ENCODE data around the gene MAFG.

MAFG gene

DNA sequence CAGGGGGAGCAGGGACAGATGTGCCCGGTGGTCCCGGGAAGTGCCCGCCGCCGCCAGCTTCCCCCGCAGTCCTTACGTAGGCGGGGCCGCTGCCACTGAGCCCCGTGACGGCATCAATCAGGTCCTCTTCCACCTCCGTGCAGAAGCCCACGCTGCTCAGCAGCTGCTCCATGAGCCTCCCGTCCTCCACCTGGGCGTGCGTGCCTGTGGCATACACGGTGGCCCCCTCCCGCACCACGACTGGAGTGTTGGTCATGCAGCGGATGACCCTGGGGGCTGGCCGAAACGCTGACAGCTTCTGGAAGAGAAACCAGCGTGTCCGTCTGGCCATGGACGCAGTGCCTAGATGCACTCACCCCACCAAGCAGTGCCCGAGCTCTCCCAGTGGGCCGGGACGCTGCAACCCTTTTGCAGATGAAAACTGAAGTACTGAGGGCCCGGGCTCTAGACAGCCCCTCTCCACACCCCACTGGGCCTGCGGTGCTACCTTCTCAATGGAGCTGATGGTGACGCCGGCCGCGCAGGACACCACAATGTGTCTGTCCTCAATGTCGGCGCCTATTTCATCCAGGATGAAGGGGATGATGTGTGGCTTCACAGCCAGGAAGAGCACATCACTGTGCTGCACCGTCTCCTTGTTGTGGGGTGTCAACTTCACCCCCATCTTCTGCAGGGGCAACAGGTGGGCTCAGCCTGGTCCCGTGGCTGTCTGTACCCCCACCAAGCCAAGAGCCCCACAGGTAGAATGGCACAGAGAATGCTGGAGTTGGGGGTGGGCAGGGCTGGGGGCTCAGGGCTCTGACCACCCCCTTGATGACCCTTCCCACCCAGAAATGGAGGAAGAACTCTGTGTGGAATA, 7.5 kb upstream of the MAFG start:
- DNase-seq = no peak

DNA sequence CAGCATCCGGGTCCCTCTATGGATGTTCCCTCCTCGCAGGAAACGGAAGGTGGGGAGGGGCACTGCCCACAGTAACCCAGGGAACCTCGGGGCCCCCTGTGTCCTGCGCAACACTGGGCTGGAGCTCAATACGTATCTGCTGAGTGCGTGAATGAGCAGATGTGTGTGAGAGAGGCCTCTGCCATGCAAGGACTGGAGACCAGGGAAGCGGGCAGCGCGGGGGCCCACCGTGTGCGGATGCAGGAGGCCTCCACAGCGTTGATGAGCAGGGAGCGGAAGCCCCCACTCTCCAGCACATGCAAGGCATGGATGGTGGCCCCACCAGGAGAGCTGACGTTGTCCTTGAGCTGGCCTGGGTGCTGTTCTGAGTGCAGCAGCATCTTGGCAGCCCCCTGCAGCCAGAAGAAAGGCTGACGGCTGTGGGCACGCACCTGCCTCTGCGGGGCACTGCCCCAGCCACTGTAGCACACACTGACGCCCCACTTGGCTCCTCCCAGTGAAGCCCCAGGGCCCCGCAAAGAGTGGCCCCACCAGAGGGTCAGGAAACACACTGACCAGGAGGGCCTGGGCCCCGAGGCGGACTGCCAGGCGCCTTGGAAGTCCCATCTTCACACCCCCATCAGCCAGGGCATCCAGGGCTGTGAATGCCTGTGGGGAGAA, 6.7 kb upstream of the MAFG start:
- no peak for DNase-seq

DNA sequence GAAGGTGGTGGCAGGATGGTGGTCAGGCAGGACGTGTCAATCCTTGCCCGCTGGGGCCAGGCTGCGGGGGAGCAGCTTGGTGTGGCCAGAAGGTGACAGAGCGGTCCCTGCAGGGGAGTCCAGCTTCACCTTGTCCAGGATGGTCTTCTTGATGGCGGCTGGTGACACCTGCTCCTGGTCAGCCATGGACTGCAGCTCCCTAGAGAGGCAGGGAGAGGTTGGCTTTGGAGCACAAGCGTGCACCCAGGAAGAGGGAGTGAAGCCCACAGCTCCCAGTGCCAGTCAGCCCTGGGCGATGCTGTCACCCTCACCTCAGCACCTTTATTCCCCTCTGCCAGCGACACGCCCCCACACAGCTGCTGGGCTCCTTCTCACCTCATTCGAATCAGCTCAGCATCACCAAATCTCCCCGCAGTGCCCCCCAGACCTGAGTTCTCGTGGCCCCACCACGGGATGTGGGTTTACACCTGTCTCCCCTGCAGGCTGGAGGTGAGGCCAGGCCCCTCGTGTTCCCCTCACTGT, 5.7 kb upstream of the MAFG start:
- no peak for DNase-seq

DNA sequence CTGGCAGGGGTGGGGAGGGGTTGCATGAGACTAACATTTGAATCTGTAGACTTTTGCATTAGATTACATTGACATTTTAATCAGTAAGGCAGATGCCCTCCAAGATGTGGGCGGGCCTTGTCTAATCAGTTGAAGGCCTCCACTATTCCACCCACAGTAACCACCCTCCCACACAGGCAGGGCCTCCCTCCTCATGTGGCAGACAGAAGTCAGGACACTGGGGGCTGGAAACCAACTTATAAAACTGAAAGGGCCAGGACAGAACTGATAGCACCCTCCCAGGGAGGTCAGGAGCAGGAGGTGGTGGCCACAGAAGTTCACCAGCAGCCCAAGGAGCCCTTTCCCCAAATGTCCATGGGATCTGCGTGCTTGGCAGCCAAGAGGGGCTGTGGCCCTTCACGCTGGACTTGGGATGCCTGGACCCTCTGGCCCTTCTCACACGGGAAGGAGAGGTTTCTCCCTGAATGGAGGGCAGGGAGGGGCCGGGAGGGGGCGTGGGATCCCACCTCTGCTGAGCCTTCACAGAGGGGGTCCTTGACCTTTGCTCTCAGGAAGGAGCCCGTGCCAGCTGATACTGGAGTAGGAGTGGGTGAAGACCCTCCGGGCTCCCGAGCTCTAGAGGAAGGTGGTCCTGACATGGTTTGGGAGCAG, 4.9 kb upstream of the MAFG start:
- peak; percentile 32 for DNase-seq

DNA sequence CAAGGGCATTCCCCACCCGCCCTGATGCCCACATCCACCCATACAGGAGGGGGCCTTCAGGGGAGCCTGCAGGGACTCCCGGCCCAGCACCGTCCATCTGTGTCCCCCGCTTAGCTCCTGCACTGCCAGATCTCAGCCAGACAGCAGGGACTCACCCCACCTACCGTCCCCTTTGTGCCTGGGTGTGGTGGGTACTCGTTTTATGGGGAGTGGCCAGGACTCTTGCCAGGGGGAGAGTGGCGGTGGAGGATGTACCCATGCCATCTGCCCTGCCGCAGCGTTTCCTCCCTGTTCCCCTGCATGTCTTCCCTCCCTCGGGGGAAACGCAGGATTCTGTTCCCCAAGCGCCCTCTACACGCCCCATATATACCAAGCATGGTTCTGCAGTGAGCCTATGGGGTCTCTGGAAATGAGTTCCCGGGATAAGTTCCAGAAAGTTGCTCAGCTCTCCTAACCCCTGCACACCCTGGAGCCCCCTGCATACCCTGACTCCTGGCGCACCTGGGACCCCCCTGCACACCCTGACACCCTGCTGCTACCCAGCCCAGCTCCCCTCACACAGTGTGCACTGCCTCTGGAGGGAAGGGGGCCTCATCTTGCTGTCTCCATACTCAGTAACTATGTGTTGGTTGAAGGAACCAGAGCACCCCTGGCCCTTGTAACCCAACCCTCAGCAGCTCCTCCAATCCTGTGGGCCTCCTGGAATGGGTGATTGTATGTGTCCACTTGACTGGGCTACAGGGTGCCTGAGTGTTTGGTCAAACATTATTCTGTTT, 4.2 kb upstream of the MAFG start:
- DNase-seq = no peak

DNA sequence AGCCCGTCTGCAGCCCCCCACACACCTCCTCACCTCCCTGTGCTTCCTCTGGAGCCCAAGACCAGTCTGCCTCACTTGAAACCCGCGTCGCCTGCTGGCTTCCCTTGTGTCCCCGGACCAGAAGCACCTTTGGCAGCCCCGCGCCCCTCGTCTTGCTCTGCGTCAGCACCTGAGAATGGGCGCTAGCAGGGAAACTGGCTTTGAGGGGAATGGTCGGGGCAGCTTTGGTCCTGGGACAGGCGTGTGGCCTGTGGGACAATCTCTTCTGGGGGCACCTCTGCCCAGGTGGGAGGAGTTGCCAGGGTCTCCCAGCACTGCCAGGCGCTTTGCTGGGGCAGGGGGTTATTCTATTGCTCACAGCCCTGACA, 3.6 kb upstream of the MAFG start:
- DNase-seq = no peak

DNA sequence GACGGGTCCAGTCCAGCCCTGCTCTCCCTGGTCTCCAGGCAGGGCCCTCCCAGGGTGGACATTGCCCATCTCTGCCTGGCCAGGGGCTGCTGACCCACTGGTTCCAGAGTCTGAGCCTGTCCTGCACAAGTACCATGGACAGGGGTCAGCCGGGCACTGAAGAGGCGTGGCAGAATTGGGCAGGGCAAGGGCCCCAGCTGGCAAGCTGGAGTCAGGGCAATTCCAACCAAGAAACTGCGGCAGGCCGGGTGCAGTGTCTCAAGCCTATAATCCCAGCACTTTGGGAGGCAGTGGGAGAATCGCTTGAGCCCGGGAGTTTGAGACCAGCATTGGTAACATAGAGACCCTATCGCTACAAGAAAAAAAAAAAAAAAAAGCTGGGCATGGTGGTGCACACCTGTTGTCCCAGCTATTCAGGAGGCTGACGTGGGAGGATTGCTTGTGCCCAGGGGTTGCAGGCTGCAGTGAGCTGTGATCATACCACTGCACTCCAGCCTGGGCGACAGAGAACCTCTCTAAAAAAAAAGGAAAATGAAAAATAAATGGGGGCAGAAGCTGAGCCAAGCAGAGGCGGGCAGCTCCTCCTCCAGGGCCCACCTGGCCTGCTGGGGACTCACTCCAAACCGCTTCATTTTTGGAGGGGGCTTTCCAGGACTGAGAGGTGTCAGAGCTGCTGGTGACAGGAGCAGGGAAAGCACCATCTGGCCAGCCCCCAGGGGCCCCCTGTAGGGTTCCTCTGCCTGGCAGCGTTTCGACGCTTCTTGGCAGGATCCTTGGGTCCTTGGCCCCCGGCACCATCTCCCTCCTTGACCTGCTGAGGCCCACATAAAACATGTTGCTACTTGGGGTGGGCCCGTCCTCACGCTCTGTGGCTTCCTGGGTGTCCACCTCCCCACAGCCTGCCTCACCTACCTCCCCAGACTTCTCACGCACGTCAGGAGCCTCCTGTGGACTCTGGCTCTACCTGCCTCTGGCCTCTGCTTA, 2.9 kb upstream of the MAFG start:
- DNase-seq = no peak

DNA sequence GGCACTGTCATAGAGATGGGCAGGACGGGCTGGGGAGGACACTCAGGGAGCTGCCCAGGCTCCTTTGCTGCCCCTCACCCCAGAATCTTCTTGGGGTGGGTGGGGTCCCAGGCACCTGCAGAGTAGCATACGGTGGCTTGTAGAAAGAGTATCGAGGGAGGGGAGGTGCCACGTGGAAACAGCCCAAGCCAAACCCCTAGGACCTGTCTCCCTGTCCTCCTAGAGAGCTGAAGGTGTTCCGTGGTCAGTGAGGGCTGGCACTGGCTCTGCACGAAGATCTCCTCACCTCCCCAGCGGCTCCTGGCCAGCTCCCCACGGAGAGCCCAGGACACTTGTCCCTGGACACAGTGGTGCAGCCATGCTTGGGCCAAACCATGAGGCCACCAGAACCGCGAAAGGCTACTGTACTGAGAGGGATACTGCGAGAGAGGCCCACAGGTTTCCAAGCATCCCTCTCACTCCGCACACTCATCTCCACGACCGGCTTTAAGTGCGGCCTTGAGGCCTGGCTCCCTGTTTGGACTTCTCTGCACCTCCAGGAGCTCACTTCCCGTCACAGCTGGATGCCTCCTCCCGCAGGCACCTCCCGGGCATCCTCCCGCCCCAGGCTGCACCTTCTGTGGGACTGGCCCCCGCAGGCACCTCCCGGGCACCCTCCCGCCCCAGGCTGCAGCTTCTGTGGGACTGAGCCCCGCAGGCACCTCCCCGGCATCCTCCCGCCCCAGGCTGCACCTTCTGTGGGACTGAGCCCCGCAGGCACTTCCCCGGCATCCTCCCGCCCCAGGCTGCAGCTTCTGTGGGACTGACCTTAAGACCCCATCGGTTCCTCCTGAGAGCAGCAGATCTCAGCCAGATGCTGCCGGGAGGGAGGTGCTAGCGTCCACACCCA, 2.0 kb upstream of the MAFG start:
- no peak for DNase-seq

DNA sequence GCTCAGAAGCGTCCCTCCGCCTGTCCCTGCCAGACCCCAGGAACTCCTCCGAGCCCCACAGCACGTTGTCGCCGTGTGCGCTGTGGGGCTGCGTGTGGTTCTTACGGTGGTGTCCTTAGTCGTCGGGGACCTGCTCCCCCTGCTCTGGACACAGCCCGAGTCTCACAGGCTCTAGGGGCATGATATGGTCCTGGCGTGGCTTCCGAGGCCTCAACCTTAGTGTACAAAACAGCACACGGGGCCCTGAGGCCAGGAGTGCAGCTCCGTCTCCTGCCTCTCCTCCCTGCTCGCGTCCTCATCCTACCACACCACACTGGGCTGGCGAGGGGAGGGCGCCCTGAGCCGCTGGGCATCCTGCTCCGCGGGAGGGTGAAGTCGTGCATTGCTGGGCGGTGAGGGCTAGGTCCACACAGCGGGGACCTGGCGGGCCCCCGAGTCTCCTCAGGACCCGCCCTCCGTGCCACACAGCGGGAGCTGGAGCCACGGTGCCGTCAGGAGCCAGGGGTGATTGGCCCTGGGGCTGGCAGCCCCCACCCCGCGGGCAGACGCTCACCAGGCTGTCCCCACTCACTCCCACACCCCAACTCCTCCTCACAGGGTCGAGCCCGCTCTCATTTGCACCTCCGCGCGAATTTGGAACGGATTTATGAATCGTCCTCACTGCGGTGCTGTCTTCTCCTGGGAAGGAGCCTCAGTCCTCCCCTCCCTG, 1.2 kb upstream of the MAFG start:
- no peak for DNase-seq

DNA sequence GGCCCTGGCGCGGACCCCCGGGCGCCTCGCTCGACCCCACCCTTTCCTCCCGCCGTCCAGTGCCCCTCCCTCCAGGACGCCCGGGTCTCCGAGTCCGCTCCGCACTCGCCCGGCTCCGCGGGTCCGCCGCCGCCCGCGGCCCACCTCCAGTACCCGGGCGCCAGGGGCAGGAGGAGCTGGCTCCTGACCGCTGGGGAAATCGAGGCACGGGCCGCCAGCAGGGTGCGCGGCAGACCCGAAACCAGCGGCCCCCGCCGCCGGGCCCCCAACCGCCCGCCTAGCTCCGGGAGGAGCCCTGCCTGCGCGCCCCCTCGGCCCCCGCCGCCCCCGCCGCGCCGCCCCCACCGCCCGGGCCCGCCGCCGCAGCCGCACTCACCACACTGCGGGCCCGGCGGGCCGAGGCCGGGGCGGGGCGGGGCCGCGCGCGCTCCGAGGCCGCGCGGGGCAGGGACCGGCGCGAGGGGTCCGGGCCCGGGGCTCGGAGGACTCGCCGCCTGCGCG, 333 bp downstream of the MAFG start:
- DNase-seq = no peak

DNA sequence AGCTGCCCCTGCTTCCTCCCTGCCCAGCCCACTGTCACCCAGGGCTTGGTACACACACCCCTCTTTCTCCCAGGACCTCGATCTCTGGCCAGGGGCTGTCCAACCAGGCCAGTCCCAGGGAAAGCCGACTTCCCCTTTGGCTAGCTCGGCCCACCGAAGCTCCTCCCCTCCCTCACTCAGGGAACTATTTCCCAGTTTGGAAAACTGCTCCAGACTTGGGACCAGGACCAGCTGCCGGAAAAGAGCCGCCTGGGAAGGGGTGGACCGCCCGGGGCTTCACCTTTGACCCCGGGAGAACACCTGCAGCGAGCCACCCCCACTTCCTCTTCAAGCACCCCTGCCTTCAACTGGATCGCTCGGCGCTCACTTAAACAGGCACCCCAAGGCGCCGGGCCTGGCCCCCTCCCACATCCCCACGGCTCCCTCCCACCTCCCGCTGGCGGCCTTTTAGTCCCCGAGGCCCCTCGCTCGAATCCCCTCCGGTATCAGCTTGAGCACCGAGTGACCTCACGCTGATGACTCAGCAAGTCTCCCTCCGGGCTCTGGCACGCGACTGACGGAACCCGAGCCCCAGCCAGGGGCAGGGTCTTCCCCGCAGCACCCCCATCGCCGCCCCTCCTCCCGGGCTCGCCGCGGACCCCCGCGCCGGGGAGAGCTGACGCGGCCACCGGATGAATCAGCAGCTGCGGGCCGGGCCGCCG, 934 bp downstream of the MAFG start:
- peak; percentile 82 for DNase-seq

DNA sequence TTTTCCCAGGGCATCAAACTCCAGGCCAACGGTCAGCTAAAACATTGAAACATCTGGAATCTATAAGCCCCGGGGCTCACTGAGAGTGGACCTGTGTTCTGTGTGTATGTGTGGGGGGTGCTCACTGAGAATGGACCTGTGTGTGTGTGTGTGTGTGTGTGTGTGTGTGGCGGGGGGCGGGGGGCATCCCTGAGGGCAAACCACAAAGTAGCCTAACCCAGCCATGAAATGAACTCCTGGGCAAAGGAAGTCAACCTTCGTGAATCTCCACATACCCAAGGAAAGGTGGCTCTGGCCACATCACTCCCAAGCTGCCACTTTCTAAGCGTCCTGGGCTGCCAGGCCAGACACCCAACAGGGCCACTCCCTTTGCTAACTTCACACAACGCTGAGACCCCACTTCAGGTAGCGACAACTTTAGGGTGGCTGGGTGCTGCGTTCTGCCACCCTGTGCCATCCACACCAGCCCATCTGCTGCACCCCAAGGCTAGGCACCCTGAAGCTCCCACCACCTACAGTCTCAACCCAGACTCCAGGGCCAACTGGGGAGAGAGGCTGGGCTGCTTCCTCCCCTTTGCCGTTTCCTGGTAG, 1.6 kb downstream of the MAFG start:
- DNase-seq = no peak

DNA sequence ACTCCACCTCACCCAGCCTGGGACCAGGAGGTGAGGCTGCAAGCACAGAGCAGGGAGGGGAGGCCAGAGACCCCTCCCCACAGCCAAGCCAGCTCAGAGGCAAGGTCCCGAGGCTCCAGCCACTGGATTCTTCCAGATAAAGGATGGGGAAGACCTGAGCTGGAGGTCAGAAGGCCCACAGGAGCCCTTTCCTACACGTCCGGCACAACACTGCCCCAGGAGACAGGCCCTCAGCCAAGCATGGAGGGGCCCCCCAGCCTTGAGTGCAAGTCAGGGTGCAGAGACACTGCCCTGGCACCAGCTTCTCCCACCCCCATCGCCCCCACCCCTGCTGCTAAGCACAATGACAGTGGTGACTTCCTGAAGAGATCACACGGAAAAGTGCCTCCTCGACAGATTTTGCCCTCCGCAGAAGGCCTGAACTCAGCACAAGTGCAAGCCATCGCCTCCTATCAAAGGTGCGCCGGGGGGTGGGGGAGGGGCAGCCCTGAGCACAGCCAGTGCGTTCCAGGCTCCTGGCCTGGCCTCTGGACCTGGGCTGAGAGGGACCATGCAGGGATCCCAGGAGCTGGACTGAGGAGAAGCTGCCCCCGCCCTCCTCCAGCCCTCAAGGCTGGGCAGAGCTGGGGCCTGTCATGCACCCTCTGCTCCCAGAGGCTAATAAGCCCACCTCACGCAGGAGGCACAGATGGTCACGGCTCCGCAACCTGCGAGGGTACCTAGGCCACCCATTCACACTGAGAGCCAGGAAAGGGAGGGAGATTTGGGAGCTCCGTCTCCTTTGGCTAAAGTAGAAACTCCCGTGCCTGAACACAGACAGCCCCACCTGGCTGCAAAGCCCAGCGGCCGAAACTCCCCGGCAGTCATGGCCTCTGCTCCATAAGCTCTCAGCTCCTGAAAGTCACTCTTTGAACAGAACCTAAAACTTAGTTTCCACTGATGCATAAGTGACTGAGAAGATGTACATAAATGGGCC, 2.7 kb downstream of the MAFG start:
- DNase-seq = peak; percentile 40

DNA sequence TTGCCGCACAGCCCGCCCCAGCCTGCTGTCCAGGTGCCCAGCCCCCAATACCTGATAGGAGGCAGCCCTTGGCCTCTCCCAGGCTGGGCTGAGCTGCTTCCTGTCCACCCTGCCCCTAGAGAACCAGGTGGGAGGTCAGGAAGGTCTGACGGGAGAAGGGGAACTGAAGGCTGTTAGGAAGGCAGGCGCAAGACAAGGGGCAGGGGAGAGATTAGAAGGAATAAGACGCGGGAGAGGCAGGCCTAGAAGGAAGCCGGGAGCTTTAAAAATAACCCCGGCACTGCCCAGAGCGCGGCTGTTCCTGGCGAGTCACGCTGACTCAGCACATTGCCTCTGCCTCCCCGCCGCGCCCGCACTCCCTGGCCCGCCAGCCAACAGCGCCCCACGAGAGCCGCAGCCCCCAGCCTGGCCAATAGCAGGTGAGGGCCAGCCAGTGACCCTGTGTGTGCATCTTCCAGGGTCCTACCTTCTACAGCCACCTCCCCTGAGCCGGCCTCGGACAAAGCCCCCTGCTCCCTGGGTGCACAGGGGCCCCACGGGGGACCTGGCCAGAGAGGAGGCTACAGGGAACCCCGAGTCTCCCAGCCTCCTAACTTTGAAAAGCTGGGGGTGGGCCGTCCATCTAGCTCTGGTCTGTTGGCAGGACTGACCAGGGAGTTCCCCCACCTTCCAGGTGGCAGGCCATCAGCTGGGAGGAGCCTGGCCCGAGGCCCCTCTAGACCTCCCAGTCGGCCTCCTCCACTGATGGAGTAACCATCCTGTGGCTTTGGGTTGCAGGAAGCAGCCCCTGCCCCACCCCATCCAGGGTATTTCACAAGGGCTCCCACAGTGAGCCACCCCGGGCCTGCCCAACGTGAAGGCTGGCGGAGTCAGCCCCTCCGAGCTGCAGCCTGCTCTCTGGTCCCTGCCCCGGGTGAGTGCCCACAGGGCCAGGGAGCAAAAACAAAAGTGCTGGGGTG, 4.0 kb downstream of the MAFG start:
- DNase-seq = no peak

DNA sequence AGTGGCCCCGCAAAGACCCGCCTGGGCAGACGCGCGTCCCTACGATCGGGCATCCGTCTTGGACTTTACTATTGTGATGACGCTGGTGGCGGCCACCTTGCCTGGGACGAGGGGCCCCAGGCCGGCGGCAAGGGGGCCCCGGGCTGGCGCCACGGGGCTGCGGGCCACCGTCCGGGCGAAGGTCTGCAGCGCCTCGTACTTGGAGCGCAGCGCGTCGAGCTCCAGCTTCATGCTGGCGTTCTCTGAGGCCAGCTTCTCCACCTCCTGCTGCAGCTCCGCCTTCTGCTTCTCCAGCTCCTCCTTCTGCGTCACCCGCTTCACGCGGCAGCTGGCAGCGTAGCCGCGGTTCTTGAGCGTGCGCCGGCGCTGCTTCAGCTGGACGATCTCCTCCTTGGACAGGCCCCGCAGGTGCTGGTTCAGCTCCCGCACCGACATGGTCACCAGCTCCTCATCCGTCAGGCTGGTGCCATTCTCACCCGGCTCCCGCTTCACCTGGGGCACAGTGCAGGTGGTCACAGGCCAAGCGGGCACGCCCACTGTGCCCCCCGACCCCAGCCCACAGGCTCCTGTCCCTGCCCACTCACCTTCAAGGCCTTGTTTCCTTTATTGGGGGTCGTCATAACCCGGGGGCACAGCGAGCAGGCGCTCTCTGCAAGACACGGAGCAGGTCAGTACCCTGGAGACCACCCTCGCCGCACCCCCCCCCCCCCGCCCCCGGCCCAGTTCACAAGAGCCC, 4.8 kb downstream of the MAFG start:
- DNase-seq = no peak
